HG03558 (cell line): ENCODE results near the gene ZNF722.
"Not testable (repeated sequence)": the region's sequence is repeated elsewhere in the genome, so short reads cannot be mapped to it uniquely, and the experiment has no call there.

ENCODE experiments used
- ATAC-seq: cut with Tn5 transposase; IDR thresholded peaks from one replicate; pipeline ENCODE4 v1.9.1; 2021; ENCODE audit warnings: moderate number of reproducible peaks; ENCODE audit not compliant: unreplicated experiment; ENCODE audit errors: extremely low read depth

ZNF722 gene

GRCh38 chr7:63998549-63998948 is at the start of gene ZNF722:
Gene ZNF722, plus strand, starts transcription at chr7:63998849. Its CDS starts 113 bp downstream, at chr7:63998962.
- no peak for ATAC-seq

DNA sequence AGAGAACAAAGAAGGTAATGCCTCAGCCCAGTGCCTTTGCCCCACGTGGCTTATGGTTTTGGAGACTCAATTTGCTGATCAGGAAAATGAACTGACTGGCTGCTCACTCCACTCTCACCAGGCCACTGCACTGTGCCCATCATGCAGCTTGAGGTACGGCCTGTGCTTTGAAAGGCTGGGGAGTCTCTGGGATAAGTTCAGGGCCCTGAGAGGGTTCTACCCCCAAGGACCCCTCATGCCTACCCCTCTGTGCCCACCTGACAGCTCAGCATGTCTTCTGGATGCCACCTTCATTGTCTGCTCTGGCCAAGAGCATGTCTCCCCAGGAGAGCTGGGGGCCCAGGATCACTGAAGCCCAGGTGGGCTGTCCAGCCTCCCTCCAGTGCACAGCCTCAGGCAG is 45.5 kb upstream of the ZNF722 start:
- no peak for ATAC-seq

- ATAC-seq = no peak
Observed at GRCh38 chr7:63968629-63969028, 30.0 kb upstream of the ZNF722 start.

DNA sequence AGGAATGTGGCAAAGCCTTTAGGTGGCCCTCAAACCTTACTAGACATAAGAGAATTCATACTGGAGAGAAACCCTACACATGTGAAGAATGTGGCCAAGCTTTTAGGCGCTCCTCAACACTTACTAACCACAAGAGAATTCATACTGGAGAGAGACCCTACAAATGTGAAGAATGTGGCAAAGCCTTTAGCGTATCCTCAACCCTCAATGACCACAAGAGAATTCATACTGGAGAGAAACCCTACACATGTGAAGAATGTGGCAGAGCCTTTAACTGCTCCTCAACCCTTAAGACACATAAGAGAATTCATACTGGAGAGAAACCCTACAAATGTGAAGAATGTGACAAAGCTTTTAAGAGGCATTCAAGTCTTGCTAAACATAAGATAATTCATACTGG is 16.8 kb downstream of the ZNF722 start:
- not testable (repeated sequence) for ATAC-seq

DNA sequence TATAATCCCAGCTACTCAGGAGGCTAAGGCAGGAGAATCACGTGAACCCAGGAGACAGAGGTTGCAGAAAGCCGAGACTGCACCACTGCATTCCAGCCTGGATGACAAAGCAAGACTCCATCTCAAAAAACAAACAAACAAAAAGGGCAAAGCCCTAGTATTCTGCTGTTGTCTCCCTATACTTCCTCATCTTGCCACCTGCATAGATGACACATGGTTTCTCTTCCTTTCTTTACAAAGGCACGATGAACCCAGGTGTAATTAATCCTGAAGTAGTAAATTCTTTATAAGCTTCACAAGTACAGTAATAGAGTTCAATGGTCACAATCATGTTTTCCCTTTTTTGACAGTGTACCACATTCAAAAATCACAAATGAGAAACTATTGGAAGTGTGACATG is 36.7 kb downstream of the ZNF722 start:
- ATAC-seq = no peak

DNA sequence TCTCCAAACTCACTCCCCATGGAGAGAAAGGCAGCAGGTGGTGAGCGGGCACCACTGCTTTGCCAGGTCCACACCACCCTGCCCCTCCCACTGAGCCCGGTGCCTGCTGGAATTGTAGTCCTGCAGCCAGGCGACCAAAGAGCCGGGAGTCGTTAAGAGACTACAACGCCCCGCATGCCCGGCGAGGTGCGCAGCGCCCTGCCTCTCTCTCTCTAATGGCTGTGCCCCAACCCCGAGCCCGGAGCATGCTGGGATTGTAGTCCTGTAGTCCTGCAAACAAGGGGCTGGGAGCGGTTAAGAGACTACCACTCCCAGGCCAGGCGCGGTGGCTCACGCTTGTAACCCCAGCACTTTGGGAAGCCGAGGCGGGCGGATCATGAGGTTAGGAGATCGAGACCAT is 38.4 kb downstream of the ZNF722 start:
- ATAC-seq = no peak

GRCh38 chr7:64045301-64046040 is 46.8 kb downstream of the ZNF722 start, which contains the start of gene ZNF727:
Gene ZNF727, plus strand, starts transcription at chr7:64045434. Its CDS starts 188 bp downstream, at chr7:64045622.
- ATAC-seq = no peak

DNA sequence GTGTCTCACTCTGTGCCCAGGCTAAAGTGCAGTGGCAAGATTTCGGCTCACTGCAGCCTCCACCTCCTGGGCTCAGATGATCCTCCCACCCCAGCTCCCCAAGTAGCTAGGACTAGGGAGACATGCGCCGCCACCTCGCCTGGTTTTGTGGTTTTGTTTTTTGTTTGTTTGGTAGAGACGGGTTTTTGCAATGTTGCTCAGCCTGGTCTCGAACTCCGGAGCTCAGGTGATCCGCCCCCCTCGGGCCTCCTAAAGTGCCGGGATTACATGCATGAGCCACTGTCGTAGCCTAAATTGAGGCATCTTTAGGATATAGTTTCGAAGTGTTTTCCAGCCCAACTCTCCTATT is 47.4 kb downstream of the ZNF722 start:
- no peak for ATAC-seq
